Fibroblast of the aortic adventitia (primary cell): Measurements from ENCODE around the gene HES3. TPM values are rescaled to one million over a fixed set of nuclear protein-coding genes. Genes with fewer than 3 reads are reported as not detected.

Experiments used
- DNase-seq: peaks from one replicate; pipeline ENCODE4 v3.0.0-alpha.2; 2010; ENCODE audit warnings: low read depth
- H3K4me3 ChIP-seq: 2 replicates; pipeline ENCODE4 v1.5.1; 2011; ENCODE audit warnings: low read depth, mild to moderate bottlenecking, control low read depth, low read length, moderate library complexity
- total RNA-seq: library from RNA; depleted of rRNA; stranded (reverse); fragments of >200 nt; gene quantifications from 2 replicates; pipeline ENCODE4 v1.2.3, GENCODE V29; 2012; ENCODE audit warnings: low replicate concordance
- TF ChIP-seq, protein P1 (sequence below): IDR thresholded peaks from 2 replicates; pipeline ENCODE4 v1.5.1; 2011; ENCODE audit warnings: mild to moderate bottlenecking, low read length, control low read depth, inconsistent platforms; ENCODE audit not compliant: insufficient read depth

The HES3 gene
- total RNA-seq, 1 donor = not detected

DNA sequence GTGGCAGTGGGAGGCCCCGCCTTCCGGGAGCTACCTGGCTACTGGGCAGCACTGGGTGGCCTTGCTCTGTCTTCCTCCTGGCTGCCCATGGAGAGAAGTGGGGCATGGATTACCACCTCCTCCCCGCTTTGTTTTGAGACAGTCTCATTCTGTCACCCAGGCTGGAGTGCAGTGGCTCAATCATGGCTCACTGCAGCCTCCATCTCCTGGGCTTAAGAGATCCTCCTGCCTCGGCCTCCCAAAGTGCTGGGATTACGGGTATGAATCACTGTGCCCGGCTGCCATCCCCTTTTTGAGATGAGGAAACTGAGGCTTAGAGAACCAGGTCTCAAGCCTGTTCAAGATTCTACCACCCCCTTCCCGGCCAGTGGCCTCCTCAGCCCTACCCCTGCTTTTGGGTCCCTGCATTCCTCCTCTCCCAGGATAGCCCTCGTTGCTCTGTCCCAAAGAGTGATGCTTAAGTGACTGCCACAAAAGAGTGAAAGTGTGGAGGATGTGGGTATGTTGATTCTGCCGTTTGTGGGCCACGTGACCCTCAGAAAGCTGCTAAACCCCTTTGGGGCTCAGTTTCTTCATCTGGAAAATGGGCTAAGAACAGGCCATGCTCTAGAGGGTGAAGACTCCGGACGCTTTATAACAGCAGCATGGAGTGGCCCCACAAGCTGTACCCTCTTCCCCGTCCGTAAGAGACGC lies 7.8 kb downstream of the HES3 start:
- no peak for DNase-seq
- no peak overlapping the region for H3K4me3 ChIP-seq
- TF ChIP-seq, protein P1, sequence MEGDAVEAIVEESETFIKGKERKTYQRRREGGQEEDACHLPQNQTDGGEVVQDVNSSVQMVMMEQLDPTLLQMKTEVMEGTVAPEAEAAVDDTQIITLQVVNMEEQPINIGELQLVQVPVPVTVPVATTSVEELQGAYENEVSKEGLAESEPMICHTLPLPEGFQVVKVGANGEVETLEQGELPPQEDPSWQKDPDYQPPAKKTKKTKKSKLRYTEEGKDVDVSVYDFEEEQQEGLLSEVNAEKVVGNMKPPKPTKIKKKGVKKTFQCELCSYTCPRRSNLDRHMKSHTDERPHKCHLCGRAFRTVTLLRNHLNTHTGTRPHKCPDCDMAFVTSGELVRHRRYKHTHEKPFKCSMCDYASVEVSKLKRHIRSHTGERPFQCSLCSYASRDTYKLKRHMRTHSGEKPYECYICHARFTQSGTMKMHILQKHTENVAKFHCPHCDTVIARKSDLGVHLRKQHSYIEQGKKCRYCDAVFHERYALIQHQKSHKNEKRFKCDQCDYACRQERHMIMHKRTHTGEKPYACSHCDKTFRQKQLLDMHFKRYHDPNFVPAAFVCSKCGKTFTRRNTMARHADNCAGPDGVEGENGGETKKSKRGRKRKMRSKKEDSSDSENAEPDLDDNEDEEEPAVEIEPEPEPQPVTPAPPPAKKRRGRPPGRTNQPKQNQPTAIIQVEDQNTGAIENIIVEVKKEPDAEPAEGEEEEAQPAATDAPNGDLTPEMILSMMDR = no peak

DNA sequence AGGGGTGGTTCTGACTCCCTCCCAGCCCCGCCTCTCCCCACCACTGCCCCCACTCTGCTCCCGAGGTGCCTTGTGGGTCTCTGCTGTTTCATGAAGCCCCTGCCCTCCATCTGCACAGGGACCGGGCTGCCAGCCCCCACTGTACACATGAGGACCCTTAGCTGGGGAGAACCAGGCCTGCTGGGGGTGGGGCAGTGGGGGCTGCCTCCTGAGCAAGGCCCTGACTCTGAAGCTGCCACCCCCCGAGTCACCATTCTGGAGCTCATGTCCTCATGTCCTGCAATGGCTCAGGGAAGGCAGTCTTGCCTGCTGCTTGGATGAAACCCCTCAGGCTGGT lies 8.4 kb downstream of the HES3 start:
- DNase-seq = no peak
- H3K4me3 ChIP-seq = no peak overlapping the region
- TF ChIP-seq, protein P1 = no peak

DNA sequence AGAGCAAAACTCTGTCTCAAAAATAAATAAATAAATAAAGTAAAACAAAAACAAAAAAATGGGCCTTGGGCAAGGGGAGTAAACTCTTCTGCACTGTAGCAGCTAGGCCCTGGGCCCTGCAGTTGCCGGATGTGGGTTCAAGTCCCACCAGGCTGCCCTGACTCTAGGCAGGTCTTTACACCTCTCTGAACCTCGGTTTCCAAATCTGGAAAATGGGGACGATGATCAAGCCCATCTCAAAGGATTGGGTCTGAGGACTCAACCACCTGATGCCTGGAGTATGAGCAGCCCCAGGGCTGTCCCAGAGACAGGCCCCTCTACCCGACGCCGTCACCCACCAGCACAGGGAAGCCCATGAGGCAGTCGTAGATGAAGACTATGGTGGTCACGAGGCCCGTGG lies 9.4 kb downstream of the HES3 start:
- H3K4me3 ChIP-seq = no peak overlapping the region
- TF ChIP-seq, protein P1 = no peak

DNA sequence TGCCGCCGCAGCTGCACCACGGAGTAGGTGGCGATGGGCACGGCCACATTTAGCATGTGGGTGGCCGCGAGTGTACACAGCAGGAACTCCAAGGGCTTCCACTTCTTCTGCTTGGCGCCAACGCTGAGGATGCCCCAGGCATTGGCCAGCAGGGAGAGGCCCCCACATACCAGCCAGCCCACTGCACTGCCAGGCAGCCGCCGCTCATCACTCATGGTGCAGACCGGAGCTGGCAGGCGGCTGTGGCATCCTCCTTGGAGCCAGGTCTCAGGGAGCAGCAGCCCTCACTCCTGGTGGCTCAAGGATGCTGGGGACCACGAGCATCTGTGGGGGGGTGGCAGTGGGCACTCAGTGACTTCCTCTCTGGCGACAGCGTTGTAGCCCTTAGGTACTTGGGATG lies 10.7 kb downstream of the HES3 start:
- TF ChIP-seq, protein P1 = no peak
- H3K4me3 ChIP-seq = no peak overlapping the region
- no peak for DNase-seq

More for the DNA sequence above, 9.4 kb downstream of the HES3 start:
- DNase-seq = no peak

DNA sequence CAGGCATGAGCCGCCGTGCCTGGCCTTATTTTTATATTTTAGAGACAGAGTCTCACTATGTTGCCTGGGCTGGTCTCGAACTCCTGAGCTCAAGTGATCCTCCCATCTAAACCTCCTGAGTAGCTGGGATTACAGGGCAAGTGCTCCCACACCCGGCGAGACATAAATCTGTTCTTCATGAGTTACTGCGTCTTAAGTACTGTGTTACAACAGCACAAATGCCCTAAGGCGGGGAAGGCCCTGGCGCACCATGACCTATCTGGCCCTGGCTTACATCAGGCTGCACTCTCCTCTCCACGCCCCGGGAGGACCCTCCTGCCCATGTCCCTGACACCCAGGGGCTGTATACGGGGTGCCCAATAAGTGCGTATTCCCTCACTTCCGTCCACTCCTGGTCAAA lies 12.7 kb downstream of the HES3 start:
- no peak for DNase-seq
- TF ChIP-seq, protein P1 = no peak
- H3K4me3 ChIP-seq = no peak overlapping the region

DNA sequence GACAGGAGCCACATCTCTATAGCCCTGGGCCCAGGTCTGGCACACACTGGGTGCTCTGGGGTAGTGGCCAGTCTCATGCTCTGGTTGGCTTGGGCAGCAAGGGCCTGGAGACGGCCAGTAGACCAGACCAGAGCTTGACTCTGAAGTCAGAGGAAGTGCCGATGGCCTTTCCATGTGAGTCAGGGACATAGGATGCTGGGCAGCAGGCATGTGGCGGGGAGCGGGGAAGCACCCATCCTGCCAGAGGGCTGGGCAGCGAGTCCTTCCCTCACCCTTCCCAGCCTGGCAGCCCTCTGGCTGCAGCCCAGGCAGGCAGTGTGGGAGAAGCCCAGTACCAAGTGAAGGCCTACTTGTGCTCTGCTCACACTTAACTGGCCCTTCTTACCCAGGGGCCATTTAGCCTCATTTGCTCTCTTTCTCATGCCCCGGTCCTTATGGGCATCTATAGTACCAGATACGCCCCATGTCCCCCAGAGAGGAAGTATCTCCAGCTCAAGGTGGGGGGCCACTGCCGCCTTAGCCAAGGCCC lies 13.6 kb downstream of the HES3 start:
- TF ChIP-seq, protein P1 = no peak
- DNase-seq = no peak
- H3K4me3 ChIP-seq = no peak overlapping the region

DNA sequence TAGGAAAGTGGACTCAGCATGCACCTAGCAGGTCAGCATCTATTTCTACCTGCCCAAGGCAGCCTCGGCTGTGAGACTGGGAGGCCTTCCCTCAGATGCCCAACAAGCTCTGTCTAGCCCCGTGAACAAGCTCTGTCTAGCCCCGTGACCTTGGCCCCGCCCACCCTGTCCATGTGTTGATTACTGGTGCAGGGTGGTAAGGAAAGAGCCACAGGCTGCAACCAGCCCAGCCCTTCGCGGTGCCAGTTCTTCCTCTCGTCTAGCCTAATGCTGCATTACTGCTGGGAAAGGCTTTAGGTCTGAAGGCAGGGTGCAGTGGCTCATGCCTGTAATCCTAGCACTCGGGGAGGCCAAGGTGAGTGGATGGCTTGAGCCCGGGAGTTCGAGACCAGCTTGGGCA lies 14.7 kb downstream of the HES3 start:
- no peak for DNase-seq
- TF ChIP-seq, protein P1 = no peak
- H3K4me3 ChIP-seq = no peak overlapping the region
